GM21515 (cell line): Measurements from ENCODE around the gene TAP2.

Experiments used
- ATAC-seq: cut with Tn5 transposase; IDR thresholded peaks from one replicate; pipeline ENCODE4 v1.9.1; 2021; ENCODE audit not compliant: unreplicated experiment

TAP2 gene

DNA sequence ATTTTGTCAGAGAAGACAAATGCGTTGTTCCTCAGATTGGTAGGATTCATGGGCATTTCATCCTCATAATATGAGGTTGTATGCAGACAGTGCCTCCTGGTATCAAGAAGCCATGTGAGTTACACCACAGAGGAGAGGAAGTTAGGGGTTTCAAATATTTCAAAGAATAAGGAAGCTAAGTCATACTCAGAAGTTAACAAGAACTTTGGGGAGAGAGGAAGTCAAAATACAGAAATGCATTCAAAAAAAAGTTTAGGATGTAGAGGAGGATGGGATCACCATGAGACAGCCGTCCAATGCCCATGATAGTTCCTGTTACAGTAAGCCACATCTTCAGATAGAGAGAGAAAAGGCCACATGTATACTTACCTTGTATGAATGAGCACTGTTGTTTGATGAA, 44.0 kb downstream of the TAP2 start:
- no peak for ATAC-seq

DNA sequence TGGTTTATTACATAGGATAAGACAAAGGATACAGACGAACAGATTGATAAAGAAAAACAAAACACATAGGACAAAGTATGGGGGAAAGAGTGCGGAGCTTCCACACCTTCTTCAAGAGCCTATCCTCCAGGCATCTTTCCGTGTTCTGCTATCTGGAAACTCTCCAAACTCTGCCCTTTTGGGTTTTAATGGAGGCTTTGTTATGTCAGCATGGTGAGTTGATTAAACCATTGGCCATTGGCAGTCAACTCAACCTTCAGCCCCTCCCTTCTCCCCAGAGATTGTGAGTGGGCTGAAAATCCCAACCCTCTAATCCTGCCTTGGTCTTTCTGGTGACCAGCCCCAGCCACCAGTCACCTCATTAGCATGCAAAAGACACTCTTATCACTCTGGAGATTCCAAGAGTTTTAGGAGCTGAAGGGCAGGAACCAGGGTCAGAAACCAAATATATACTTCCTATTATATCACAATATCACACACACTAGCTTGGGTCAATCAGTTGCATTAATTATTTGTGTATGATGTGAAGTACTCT, 45.6 kb downstream of the TAP2 start:
- no peak for ATAC-seq

DNA sequence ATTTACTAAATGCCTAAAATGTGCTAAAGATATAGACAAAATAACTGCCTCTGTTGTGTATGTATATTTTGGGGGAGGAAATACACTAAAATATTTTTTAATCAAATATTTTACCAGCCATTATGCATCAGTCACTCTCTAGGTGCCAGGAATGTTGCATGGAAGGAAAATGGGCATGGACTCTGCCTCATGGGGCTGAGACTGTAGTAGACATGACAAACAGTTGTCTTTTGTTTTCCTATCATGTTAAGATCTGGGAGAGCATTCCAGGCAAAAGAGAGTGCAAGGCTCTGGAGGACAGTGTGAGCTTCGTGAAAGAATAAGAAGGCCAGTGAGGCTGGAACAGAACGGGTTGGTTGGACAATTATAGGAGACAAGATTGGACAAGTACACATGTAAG, 48.2 kb downstream of the TAP2 start:
- no peak for ATAC-seq
